Esophagus muscularis mucosa (tissue), 3 donors: Measurements from ENCODE around the gene OBSCN.

Source experiments
- CTCF ChIP-seq, 3 experiments: fragments of 200-600 bp in 2 of 3; fragments of 450-650 bp in 1 of 3; sonication (generic) in 2 of 3; IDR thresholded peaks; one replicate each; pipeline ENCODE4 v1.5.1; 2017 to 2019; ENCODE audit warnings: antibody characterized with exemption in 3 of 3, mild to moderate bottlenecking in 2 of 3, moderate library complexity in 1 of 3
- POLR2A ChIP-seq: fragments of 450-650 bp; IDR thresholded peaks from one replicate; pipeline ENCODE4 v1.6.1; 2017; ENCODE audit warnings: antibody characterized with exemption, moderate library complexity, mild to moderate bottlenecking, low read depth

- TF ChIP-seq CTCF (IDR thresholded peaks at IDR 0.05) (no peak), POLR2A (no peak)
Observed at GRCh38 chr1:228197555-228198147, 10.2 kb upstream of the OBSCN start.
